ENCODE results near the gene TENM4. TPM values are rescaled to one million over a fixed set of nuclear protein-coding genes. Genes with fewer than 3 reads are reported as not detected.

TENM4 gene
- total and polyA plus RNA-seq, 4 donors, result 0.02 to 0.33 (median 0.14) TPM

- no peak overlapping the region for H3K4me3 ChIP-seq (ENCODE audit: low read depth in 1 of 3, low read length in 3 of 3)
- H3K9ac ChIP-seq (ENCODE audit: low read depth in 1 of 2, low read length in 2 of 2), result no peak overlapping the region
- DNase-seq (ENCODE audit: low spot score), result no peak
- H3K4me1 ChIP-seq (ENCODE audit: control insufficient read depth in 4 of 4, insufficient read depth in 4 of 4, low read length in 3 of 4), result no peaks in the 10 kb centered on the region
- WGBS, result 58% methylated on average over 4 of the region's 4 CpGs
- no peaks in the 10 kb centered on the region for H3K27me3 ChIP-seq (ENCODE audit: control insufficient read depth in 4 of 4, insufficient read depth in 4 of 4, low read length in 3 of 4)
- H3K27ac ChIP-seq (ENCODE audit: low read depth in 1 of 2, low read length in 2 of 2), result no peak overlapping the region
- no peak for TF ChIP-seq NR2F2 (IDR thresholded peaks at IDR 0.05)
- no peak for TF ChIP-seq SP1 (IDR thresholded peaks at IDR 0.05)
- no peak for TF ChIP-seq MAX (IDR thresholded peaks at IDR 0.05)
- no peak for TF ChIP-seq FOXA2 (IDR thresholded peaks at IDR 0.05)
- TF ChIP-seq, protein P1, sequence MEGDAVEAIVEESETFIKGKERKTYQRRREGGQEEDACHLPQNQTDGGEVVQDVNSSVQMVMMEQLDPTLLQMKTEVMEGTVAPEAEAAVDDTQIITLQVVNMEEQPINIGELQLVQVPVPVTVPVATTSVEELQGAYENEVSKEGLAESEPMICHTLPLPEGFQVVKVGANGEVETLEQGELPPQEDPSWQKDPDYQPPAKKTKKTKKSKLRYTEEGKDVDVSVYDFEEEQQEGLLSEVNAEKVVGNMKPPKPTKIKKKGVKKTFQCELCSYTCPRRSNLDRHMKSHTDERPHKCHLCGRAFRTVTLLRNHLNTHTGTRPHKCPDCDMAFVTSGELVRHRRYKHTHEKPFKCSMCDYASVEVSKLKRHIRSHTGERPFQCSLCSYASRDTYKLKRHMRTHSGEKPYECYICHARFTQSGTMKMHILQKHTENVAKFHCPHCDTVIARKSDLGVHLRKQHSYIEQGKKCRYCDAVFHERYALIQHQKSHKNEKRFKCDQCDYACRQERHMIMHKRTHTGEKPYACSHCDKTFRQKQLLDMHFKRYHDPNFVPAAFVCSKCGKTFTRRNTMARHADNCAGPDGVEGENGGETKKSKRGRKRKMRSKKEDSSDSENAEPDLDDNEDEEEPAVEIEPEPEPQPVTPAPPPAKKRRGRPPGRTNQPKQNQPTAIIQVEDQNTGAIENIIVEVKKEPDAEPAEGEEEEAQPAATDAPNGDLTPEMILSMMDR (IDR thresholded peaks at IDR 0.05; ENCODE audit: low read depth, low read length, missing input control), result no peak
- H3K9me3 ChIP-seq (ENCODE audit: control insufficient read depth in 4 of 4, low read length in 3 of 4), result peaks cover 0 to 6% (median under 1%) of the 10 kb centered on the region in 4 donors
- no peaks in the 10 kb centered on the region for H3K36me3 ChIP-seq (ENCODE audit: control insufficient read depth in 4 of 4, insufficient read depth in 3 of 4, low read depth in 1 of 4, low read length in 3 of 4)
Measured at GRCh38 chr11:79121351-79121750, 319.5 kb downstream of the TENM4 start.

DNA sequence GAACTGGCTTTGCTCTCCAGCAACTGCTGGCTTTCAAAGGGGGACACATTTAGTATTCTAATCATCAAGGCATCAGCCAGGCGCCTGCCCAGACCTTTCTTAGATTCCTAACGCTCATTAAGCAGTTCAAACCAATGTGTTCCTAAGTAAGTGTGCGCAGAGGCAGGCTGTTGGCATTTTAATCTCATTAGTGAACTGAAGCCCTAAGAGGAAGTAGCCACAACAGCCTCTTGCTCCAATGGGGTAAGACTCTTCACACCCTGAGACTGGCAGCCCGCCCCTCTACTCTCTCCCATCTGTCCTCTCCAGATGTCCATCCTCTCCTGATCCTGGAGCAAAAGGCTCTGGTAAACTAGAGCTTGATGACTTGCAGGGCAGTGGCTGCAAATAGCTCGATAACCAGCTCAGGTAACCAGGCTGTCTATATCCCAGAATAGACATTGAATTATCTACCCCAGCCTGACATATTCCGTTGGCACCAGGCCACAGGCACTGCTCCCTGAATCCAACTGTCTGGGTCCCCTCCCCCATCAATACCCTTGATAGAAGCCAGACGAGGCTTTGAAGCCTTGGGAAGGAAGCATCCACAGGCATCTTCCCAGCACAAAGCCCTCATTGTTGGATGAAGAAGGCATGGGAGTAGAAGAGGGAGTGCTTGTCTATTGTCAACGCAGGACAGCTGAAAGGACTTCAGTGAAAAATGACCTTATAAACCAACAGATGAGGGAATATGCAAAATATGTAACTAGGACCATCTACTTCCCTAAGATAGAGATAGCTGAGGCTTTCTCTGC, 321.1 kb downstream of the TENM4 start:
- no peak for DNase-seq (ENCODE audit: low spot score)
- no peak overlapping the region for H3K27ac ChIP-seq (ENCODE audit: low read depth in 1 of 2, low read length in 2 of 2)
- WGBS, result 63% methylated on average over 8 of the region's 8 CpGs
- no peaks in the 10 kb centered on the region for H3K4me1 ChIP-seq (ENCODE audit: control insufficient read depth in 4 of 4, insufficient read depth in 4 of 4, low read length in 3 of 4)
- no peak overlapping the region for H3K9ac ChIP-seq (ENCODE audit: low read depth in 1 of 2, low read length in 2 of 2)
- no peak overlapping the region for H3K4me3 ChIP-seq (ENCODE audit: low read depth in 1 of 3, low read length in 3 of 3)
- H3K27me3 ChIP-seq (ENCODE audit: control insufficient read depth in 4 of 4, insufficient read depth in 4 of 4, low read length in 3 of 4), result no peaks in the 10 kb centered on the region
- TF ChIP-seq GABPA (IDR thresholded peaks at IDR 0.05 in 1 of 2, conservative IDR thresholded peaks at IDR 0.05 in 1 of 2) (no peak), HNF4A (conservative IDR thresholded peaks at IDR 0.05) (no peak), YY1 (IDR thresholded peaks at IDR 0.05) (no peak), RAD21 (IDR thresholded peaks at IDR 0.05) (no peak)
- TF ChIP-seq, protein P1 (IDR thresholded peaks at IDR 0.05; ENCODE audit: low read depth, low read length, missing input control), result no peak
- TF ChIP-seq, protein P2, sequence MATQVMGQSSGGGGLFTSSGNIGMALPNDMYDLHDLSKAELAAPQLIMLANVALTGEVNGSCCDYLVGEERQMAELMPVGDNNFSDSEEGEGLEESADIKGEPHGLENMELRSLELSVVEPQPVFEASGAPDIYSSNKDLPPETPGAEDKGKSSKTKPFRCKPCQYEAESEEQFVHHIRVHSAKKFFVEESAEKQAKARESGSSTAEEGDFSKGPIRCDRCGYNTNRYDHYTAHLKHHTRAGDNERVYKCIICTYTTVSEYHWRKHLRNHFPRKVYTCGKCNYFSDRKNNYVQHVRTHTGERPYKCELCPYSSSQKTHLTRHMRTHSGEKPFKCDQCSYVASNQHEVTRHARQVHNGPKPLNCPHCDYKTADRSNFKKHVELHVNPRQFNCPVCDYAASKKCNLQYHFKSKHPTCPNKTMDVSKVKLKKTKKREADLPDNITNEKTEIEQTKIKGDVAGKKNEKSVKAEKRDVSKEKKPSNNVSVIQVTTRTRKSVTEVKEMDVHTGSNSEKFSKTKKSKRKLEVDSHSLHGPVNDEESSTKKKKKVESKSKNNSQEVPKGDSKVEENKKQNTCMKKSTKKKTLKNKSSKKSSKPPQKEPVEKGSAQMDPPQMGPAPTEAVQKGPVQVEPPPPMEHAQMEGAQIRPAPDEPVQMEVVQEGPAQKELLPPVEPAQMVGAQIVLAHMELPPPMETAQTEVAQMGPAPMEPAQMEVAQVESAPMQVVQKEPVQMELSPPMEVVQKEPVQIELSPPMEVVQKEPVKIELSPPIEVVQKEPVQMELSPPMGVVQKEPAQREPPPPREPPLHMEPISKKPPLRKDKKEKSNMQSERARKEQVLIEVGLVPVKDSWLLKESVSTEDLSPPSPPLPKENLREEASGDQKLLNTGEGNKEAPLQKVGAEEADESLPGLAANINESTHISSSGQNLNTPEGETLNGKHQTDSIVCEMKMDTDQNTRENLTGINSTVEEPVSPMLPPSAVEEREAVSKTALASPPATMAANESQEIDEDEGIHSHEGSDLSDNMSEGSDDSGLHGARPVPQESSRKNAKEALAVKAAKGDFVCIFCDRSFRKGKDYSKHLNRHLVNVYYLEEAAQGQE (IDR thresholded peaks at IDR 0.05), result no peak
- TF ChIP-seq, protein P3, sequence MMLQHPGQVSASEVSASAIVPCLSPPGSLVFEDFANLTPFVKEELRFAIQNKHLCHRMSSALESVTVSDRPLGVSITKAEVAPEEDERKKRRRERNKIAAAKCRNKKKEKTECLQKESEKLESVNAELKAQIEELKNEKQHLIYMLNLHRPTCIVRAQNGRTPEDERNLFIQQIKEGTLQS (IDR thresholded peaks at IDR 0.05), result no peak
- H3K36me3 ChIP-seq (ENCODE audit: control insufficient read depth in 4 of 4, insufficient read depth in 3 of 4, low read depth in 1 of 4, low read length in 3 of 4), result no peaks in the 10 kb centered on the region
- peaks cover 0 to 2% (median under 1%) of the 10 kb centered on the region in 4 donors for H3K9me3 ChIP-seq (ENCODE audit: control insufficient read depth in 4 of 4, low read length in 3 of 4)
